Psoas muscle (tissue), 8 donors: ENCODE data around the gene RAD51B. TPM values are rescaled to one million over a fixed set of nuclear protein-coding genes. Genes with fewer than 3 reads are reported as not detected.

Source experiments
- ATAC-seq, 4 donors: fragments of 200-7000 bp; cut with Tn5 transposase; one replicate each; pipeline ENCODE4 v1.9.1; 2020; ENCODE audit warnings: moderate library complexity in 3 of 4, mild to moderate bottlenecking in 2 of 4
- DNase-seq, 2 donors: peaks; one replicate each; pipeline ENCODE4 v3.0.0-alpha.2; 2020
- H3K27ac ChIP-seq: fragments of 200-600 bp; one replicate; pipeline ENCODE4 v1.8.0; 2022
- H3K27me3 ChIP-seq, 3 donors: fragments of 200-600 bp in 1 of 3; one replicate each; pipeline versions ENCODE4 v1.6.1 to v1.8.0; 2013 to 2022; ENCODE audit warnings: low read length in 2 of 3, mild to moderate bottlenecking in 2 of 3, moderate library complexity in 1 of 3; ENCODE audit not compliant: insufficient read depth in 3 of 3
- H3K36me3 ChIP-seq, 2 donors: fragments of 200-600 bp in 1 of 2; one replicate each; pipeline versions ENCODE4 v1.6.1 to v1.8.0; 2013 to 2022; ENCODE audit warnings: low read depth in 1 of 2, mild to moderate bottlenecking in 1 of 2, moderate library complexity in 1 of 2; ENCODE audit not compliant: insufficient read depth in 1 of 2
- H3K4me1 ChIP-seq: fragments of 200-600 bp; one replicate; pipeline ENCODE4 v1.8.0; 2022
- H3K4me3 ChIP-seq: fragments of 200-600 bp; one replicate; pipeline ENCODE4 v1.8.0; 2022; ENCODE audit warnings: mild to moderate bottlenecking
- H3K9me3 ChIP-seq: fragments of 200-600 bp; one replicate; pipeline ENCODE4 v1.8.0; 2022
- CTCF ChIP-seq: fragments of 200-600 bp; IDR thresholded peaks from one replicate; pipeline ENCODE4 v1.8.0; 2022; ENCODE audit warnings: antibody characterized with exemption
- WGBS, 3 donors: extraction: QIAGEN DNeasy Blood & Tissue Kit; methylation state at CpG; one replicate each; pipeline versions ENCODE4 v1.1.6 to v1.1.7; 2013; 5-methylcytosine and 5-hydroxymethylcytosine counted together
- intact Hi-C, 2 donors: fragments of 100-400 bp; cut with DNase I; formaldehyde crosslinking; loops; one replicate each; pipeline versions ENCODE4 v1.11.0 to v1.14.2; 2022
- polyA plus RNA-seq, 3 donors: library from polyadenylated mRNA; stranded (reverse); fragments of 200-250 nt; gene quantifications; one replicate each; pipeline ENCODE4 v1.2.3, GENCODE V29; 2013
- total RNA-seq, 4 donors: library from RNA; stranded (reverse); fragmentation: NEBNext Ultra II Directional in 2 of 4; extraction: Animal tissue kit (Norgen Biotek cat#: 25700) in 2 of 4; gene quantifications; one replicate each; pipeline versions ENCODE4 v1.2.1 to v1.2.4, GENCODE V29; 2021 to 2023
- donor health status: healthy with polysubstance abuse.
- donor health status: DM: no; HTN: no; CAD: no; lungs with moderate emphysema.
- donor health status: Bipolar disorder and iron deficiency.
- donor health status: healthy.
- donor health status: DM: yes; HTN: yes; CAD: no.
- donor health status: DM: no; HTN: no; CAD: no.
- donor health status: DM: no; HTN: no; CAD: no.
- donor health status: DM: yes; HTN: yes; CAD: no.

The RAD51B gene
- total and polyA plus RNA-seq, 7 donors = 0.60 to 7.2 (median 2.2) TPM

DNA sequence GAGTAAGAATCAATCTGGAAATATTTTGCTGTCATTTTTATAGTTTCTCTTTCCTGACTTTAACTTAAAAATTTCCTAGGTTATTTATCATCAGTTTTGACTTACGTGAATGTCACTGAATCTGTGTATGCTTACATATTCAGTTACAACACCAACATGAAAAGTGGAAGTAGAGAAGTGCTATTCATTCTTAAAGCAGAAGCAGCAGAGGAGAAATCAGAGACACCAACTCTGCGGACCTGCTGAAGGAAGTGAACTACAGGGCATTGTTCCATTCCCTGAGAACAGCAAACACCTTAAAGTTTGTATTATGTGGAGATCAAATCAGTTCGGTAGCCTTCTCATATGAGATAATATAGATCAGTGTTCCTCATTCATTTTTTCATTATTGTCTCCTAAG, 34.1 kb downstream of the RAD51B start:
- H3K4me3 ChIP-seq = no peak overlapping the region
- no peak overlapping the region for H3K27ac ChIP-seq
- no peak for TF ChIP-seq CTCF
- H3K36me3 ChIP-seq = no peaks in the 10 kb centered on the region
- no peak for DNase-seq
- H3K9me3 ChIP-seq = no peaks in the 10 kb centered on the region
- ATAC-seq = no peak
- H3K4me1 ChIP-seq = no peaks in the 10 kb centered on the region
- WGBS, 3 donors = 85 to 90% (median 88%) methylated on average over 3 of the region's 3 CpGs
- H3K27me3 ChIP-seq = no peaks in the 10 kb centered on the region
- intact Hi-C loops = no loop called here

DNA sequence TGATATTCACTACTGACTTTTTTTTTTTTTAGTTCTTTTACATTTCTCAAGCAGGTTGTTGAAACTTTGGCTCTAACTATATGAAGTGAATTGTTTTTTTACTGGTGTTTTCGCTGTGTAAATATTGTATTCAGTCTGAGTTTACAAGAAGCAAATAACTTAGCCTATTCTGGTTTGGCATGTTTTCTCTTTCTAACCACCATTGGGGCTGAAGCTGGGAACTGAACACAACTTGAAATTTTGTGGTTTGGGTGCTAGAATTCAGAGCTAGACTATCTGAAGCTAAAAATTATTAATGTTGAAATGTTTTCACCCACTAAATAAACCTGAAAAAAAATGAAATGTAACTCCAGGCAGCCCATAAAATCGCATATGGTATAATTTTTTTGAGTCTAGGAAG, 37.2 kb downstream of the RAD51B start:
- 83 to 86% (median 86%) methylated on average over 2 of the region's 2 CpGs for WGBS, 3 donors
- intact Hi-C loops = no loop called here
- no peak for TF ChIP-seq CTCF

GRCh38 chr14:67857778-67858350, 38.3 kb downstream of the RAD51B start:
- Histone ChIP-seq H3K4me1 (no peaks in the 10 kb centered on the region), H3K9me3 (no peaks in the 10 kb centered on the region), H3K36me3 (no peaks in the 10 kb centered on the region), H3K27ac (no peak overlapping the region), H3K27me3 (no peaks in the 10 kb centered on the region), H3K4me3 (no peak overlapping the region)
- ATAC-seq = no peak
- TF ChIP-seq CTCF = no peak
- no peak for DNase-seq
- 91 to 94% (median 93%) methylated on average over 20 of the region's 20 CpGs for WGBS, 3 donors
- intact Hi-C loops = no loop called here

More for the DNA sequence above, 37.2 kb downstream of the RAD51B start:
- H3K4me1 ChIP-seq = no peaks in the 10 kb centered on the region
- H3K27me3 ChIP-seq = no peaks in the 10 kb centered on the region
- ATAC-seq (no peak), DNase-seq (no peak)
- H3K27ac ChIP-seq = no peak overlapping the region
- no peaks in the 10 kb centered on the region for H3K36me3 ChIP-seq
- no peaks in the 10 kb centered on the region for H3K9me3 ChIP-seq
- H3K4me3 ChIP-seq = no peak overlapping the region

DNA sequence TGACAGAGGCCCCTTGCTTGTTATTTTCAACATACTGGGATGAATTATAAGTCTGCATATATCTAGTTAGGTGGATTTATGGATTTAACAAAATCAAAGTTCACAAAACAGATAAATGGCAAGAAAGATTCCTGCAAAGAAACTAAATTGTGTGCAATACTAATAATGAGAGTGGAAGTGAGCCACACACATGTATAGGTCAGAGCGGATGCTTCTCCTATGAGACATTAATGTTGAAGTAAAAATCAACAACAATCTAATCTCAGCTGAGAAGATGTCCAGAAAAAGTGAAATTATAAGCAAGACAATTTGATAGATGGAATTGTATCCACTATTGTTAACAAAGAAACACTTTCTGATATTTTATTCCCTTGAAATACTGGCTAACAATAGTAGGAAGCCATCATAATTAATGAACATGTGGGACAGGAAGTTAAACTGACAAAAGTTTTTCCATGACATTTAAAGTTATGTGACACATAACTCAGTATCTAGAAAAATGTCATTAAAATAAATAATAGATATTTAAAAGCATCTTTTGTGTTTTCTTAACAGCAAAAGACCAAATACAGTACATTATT, 39.7 kb downstream of the RAD51B start:
- 79 to 91% (median 80%) methylated on average over 1 of the region's 1 CpG for WGBS, 3 donors
- no peak for TF ChIP-seq CTCF
- Histone ChIP-seq H3K27me3 (no peaks in the 10 kb centered on the region), H3K36me3 (no peaks in the 10 kb centered on the region), H3K9me3 (no peaks in the 10 kb centered on the region), H3K4me3 (no peak overlapping the region), H3K4me1 (no peaks in the 10 kb centered on the region), H3K27ac (no peak overlapping the region)
- no peak for DNase-seq
- intact Hi-C loops = no loop called here
- no peak for ATAC-seq

DNA sequence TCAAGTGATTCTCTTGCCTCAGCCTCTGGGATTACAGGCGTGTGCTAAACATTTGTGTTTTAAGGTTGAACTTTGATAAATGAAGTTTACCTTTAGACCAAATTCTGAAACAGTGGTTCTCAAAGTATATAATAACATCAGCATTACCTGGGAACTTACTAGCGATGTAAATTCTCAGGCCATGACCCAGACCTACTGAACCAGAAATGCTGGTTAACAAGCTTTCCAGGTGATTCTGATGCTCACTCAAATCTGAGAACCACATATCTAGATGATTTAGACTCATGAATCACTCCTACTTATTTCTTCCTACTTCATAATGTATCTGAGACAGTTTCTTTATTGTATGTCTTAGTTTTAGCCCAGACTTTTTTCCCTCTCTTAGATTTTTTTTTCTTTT, 43.6 kb downstream of the RAD51B start:
- H3K4me3 ChIP-seq = no peak overlapping the region
- intact Hi-C loops = no loop called here
- no peak overlapping the region for H3K27ac ChIP-seq
- no peaks in the 10 kb centered on the region for H3K36me3 ChIP-seq
- no peaks in the 10 kb centered on the region for H3K4me1 ChIP-seq
- WGBS, 3 donors = 95 to 99% (median 98%) methylated on average over 2 of the region's 2 CpGs
- H3K27me3 ChIP-seq = no peaks in the 10 kb centered on the region
- DNase-seq = no peak
- no peak for ATAC-seq
- H3K9me3 ChIP-seq = no peaks in the 10 kb centered on the region
- no peak for TF ChIP-seq CTCF
